Measurements from ENCODE around the gene TBC1D21.
"Not testable (repeated sequence)": the region's sequence is repeated elsewhere in the genome, so short reads cannot be mapped to it uniquely, and the experiment has no call there.

The TBC1D21 gene

GRCh38 chr15:73930371-73930770 lies 57.0 kb downstream of the TBC1D21 start:
- peak; percentile 89 for DNase-seq (ENCODE audit: low spot score)

DNA sequence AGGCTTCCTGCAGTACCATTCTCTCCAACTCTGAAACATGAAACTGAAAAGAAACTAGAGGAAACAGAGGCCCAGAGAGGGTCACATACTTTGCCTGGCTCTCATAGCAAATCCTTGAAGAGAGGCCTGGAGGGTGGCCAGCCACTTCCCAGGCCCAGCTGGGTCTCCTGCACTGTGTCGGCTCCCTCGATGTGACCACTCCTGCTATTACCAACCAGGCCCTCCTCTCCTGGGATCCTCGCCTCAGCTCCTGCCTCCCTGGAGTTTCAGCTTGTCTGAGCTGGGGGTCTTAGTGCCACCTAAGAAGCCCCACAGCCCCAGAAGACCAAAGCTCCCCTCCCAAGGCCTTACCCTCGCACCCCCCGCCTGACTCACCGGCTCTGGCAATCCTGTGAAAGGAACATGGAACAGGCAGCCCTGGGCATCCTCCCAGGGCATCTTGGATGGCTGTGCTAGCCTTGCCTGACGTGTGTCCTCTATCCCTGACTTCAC lies 57.5 kb downstream of the TBC1D21 start:
- peak; percentile 83 for DNase-seq (ENCODE audit: low spot score)

DNA sequence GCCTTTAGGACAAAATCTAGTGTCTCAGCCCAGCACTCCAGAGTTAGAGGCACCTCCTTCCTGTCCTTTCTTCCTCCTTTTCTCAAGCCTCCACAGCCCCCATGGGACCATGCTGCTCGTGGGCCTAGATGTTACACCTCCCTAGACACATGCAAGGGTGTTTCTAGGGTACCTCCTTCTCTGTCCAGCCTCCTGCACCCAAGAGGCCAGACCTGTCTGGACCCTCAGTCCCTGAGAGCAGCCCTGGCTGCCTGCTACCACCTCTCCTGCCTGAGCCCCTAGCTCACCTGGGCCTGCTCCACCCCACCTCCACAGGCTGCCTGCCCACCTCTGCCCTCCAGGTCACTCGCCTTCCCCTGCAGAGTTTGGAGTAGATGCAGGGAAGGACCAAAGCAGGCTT lies 58.1 kb downstream of the TBC1D21 start:
- no peak for DNase-seq (ENCODE audit: low spot score)

GRCh38 chr15:73932381-73933191 lies 59.2 kb downstream of the TBC1D21 start:
- no peak for DNase-seq (ENCODE audit: low spot score)

GRCh38 chr15:73934281-73934680 lies 60.9 kb downstream of the TBC1D21 start:
- no peak for DNase-seq (ENCODE audit: low spot score)

GRCh38 chr15:73935547-73935946 lies 62.2 kb downstream of the TBC1D21 start:
- no peak for DNase-seq (ENCODE audit: low spot score)

DNA sequence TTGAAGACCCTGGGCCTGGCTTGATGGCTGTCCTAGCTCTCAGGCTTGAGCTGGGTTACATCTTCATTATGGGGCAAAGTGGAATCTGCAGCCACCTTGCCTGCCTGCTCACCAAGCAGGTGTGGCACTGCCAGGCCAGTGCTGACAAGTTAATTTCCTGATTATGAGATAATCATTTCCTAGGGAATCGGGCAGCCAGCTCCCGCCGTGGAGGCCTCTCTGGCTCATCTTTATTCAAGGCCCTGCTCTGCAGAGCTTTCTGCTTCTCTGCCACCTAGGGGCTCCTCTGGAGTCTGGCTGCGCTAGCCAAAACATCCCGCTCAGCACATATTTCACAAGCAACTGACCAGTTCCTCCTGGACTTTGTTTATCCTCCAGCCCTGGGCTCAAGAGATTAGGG lies 62.8 kb downstream of the TBC1D21 start:
- DNase-seq (ENCODE audit: low spot score), result no peak

- no peak for DNase-seq (ENCODE audit: low spot score)
Observed at GRCh38 chr15:73936588-73937290, 63.4 kb downstream of the TBC1D21 start.

DNA sequence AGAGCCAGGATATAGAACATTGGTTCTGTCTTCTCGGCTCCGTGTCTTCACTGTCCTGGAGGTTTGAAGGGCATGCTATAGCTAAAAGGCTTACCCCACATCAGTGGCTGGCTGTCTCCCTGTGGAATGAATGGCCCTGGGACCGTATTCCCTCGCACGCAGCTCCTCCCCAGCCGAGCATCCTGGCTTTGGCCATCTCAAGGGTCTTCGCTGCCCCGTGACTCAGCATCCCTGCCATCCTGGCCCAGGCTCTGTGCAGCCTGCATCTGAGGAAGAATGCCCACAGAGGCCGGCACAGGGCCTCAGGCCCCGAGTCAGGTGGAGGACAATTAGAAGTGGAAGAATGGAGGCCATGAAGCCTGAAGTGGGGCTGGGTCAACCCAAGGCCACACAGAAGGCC lies 63.9 kb downstream of the TBC1D21 start:
- no peak for DNase-seq (ENCODE audit: low spot score)

DNA sequence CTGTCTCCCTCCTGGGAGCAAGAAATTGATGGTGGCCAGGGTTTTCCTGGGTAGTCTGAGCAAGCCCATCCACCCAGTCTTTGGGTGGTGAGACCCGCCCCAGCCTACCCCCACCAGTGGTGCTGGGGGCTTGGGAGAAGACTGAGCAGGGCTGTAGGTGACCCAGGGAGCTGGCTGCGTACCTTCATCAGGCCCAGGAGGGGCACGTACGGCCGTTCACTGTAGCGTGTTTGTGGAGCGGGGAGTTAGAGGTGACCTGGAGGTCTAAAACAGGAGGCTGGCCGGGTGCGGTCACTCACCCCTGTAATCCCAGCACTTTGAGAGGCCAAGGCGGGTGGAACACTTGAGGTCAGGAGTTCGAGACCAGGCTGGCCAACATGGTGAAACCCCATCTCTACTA lies 64.4 kb downstream of the TBC1D21 start:
- DNase-seq (ENCODE audit: low spot score), result no peak

GRCh38 chr15:73938516-73938915 lies 65.2 kb downstream of the TBC1D21 start:
- DNase-seq (ENCODE audit: low spot score), result not testable (repeated sequence)
